DMS 273 treated with DMSO at 0.1 percent for 48 hours (cell line): ENCODE results near the gene KIAA0825.

ENCODE experiments used
- DNase-seq: peaks from one replicate; lab custom pipeline; 2025; lab: John Stamatoyannopoulos, UW

KIAA0825 gene

GRCh38 chr5:94313188-94313587 is 305.2 kb downstream of the KIAA0825 start:
- no peak for DNase-seq

GRCh38 chr5:94312298-94312697 is 306.1 kb downstream of the KIAA0825 start:
- no peak for DNase-seq

- DNase-seq: no peak
Measured at GRCh38 chr5:94310833-94311232, 307.6 kb downstream of the KIAA0825 start.

- DNase-seq: no peak
Measured at GRCh38 chr5:94309141-94309540, 309.3 kb downstream of the KIAA0825 start.

GRCh38 chr5:94308442-94308841 is 310.0 kb downstream of the KIAA0825 start:
- no peak for DNase-seq

GRCh38 chr5:94304146-94304545 is 314.3 kb downstream of the KIAA0825 start:
- DNase-seq: no peak

GRCh38 chr5:94288937-94289336 is 329.5 kb downstream of the KIAA0825 start:
- DNase-seq: no peak

- no peak for DNase-seq
Measured at GRCh38 chr5:94285984-94286383, 332.4 kb downstream of the KIAA0825 start.

DNA sequence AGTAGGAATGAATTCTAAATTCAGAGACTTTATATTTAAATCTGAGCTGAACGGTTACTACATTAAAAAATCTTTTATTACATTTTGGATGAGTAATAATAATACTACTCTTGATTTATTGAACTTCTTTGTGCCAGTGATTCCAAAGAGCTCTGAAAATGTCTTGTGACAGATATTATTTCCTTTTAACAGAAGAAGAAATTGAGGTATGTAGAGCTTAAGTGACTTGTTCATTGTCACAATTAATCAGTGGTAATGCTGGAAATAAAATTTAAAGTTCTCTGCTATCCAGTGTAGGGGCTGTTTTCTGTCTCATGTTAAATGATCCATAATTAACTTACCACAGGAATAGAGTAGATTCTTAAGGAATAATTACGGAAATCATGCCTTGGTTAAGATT is 335.3 kb downstream of the KIAA0825 start:
- DNase-seq: no peak

GRCh38 chr5:94281236-94281801 is 337.1 kb downstream of the KIAA0825 start:
- no peak for DNase-seq

DNA sequence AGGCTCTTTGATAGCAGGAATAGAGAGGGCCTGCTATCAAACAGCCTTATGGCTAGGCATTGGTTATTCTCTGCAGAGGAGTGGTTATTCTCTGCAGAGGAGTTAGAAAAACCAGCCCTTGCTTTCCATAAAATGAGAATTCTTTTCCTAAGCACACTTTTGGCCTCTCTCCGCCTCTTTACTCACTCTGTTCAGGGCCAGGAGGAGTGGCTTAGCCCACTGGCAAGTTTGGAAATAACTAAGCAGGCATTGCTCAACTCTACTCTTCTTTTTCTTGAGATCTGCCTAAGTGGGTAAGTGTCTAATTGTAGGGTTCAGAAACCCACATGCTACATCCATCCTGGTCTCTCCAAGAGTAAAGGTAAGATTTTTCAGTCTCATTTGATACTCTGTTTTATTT is 341.7 kb downstream of the KIAA0825 start:
- DNase-seq: no peak

DNA sequence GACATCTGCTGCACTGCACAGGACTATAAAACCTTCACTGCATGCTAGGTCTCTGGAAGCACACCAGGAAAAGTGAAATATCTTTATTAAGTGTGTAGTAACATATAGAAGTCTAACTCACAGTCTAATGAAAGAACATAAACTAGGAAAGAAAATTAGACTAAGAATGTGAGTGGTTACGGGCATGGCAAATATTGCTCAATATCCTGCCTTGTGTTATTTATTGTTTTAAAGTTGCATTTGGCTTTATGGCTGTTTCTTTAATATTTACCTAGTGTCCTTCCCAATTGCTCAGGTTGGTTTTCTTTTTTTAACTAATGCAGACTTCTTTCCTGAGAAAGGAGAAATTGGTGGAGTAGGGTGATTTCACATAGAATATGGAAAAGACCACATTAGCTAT is 342.4 kb downstream of the KIAA0825 start:
- DNase-seq: no peak

- DNase-seq: no peak
Measured at GRCh38 chr5:94274707-94275106, 343.7 kb downstream of the KIAA0825 start.

GRCh38 chr5:94268226-94268625 is 350.2 kb downstream of the KIAA0825 start:
- DNase-seq: no peak

DNA sequence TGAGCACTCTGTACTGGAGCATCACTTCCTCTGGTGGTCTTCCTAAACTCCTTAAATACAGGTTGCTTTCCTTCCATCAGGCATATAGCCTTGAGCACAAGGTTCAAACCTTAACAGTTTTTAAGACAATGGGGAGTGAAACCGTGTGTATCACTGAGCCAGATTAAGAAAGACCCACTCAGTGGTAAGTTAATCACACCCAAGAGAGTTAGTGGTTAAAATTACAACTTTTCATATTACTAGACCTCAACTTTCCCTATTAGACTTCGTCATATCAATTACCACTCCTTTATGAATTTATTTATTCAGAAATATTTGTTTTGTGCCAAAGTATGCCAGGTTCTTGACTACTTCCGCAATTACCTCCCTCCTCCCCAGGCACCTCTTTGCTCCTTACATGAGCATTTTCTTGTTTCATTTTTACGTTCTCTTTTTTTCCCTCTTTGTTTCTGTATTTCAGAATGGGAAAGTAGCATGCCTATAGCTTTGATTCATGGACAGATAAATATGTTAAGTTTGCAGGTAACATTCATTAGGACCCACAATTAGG is 351.0 kb downstream of the KIAA0825 start:
- DNase-seq: no peak

- no peak for DNase-seq
Measured at GRCh38 chr5:94266170-94266569, 352.2 kb downstream of the KIAA0825 start.

DNA sequence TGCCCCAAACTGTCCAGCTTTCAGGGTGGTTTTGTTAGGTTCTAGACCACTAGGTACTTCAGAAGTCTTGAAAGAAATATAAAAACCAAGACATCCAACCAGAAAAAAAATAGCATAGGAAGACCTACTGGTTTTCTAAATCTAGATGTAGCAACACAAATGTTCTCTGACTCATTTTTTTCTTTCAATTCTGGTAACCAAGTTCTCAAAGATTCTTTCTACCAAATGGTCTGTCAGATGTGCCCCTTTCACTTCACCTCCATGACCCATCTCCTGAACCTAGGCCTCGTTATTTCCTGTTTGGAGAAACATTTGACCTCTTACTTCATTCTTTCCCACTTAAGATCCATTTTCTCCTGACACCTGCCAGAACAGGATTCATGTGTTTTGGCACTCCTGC is 355.3 kb downstream of the KIAA0825 start:
- no peak for DNase-seq

GRCh38 chr5:94260096-94260495 is 358.3 kb downstream of the KIAA0825 start:
- no peak for DNase-seq

GRCh38 chr5:94254214-94254613 is 364.2 kb downstream of the KIAA0825 start:
- DNase-seq: no peak

DNA sequence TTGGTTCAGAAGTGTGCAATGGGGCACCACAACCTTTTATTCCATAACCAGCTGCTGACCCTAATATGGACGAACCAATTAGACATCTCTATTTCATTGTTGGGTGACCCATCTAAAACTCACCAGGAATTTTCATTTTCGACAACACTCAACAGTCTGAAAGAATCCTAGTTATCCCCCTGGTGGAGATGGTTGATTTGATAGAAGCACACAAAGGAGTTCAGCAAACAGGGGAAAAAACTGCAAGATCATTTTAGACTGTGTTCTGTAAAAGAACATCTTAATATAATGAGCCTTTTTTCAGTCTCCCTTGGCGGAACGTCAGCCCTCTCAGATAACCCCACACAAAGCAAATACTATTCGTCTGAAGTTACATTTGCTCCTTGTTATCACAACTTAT is 367.4 kb downstream of the KIAA0825 start:
- no peak for DNase-seq

GRCh38 chr5:94249430-94249829 is 369.0 kb downstream of the KIAA0825 start:
- no peak for DNase-seq

- DNase-seq: no peak
Measured at GRCh38 chr5:94248175-94248875, 370.1 kb downstream of the KIAA0825 start.

- no peak for DNase-seq
Measured at GRCh38 chr5:94245608-94246007, 372.8 kb downstream of the KIAA0825 start.

DNA sequence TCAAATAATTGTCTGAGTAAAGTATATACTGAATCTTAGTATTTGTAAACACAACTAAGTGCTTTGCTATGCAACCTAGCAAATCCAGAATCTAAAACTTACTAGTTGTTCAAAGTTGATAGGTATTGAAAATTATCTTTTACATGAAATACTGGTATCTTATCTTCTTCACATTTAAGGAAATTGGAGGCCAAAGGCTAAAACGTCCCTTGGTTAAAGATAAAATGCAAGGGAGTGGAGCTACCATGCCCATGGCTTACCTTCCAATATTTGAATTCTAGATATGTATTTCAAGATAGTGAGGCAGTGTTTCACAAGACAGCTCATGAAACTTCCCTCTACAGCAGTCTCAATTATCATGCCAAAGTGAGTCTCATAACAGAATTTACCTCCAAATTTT is 373.5 kb downstream of the KIAA0825 start:
- DNase-seq: no peak
